ENCODE data around the gene TARS3.

- TF ChIP-seq CTCF (IDR thresholded peaks at IDR 0.05) (no peak), POLR2A (IDR thresholded peaks at IDR 0.05) (no peak)
These were observed 54.5 kb downstream of the TARS3 start for GRCh38 chr15:101669744-101670143.
